H1 (cell line): ENCODE results near the gene CAPN13. TPM values are rescaled to one million over a fixed set of nuclear protein-coding genes. Genes with fewer than 3 reads are reported as not detected.
A peak's percentile ranks its signal among the peaks of the same experiment; 100 is the strongest.

Source experiments
- CTCF ChIA-PET: fragments of 300-600 bp; sonication (Branson Sonifier 250); formaldehyde crosslinking; loops from one replicate; lab custom pipeline; 2021; ENCODE audit not compliant: partially characterized antibody; lab: Charles Lee
- POLR2A ChIA-PET: fragments of 300-600 bp; sonication (Branson Sonifier 250); formaldehyde crosslinking; loops from one replicate; lab custom pipeline; 2021; ENCODE audit warnings: inconsistent platforms; ENCODE audit not compliant: partially characterized antibody; lab: Charles Lee
- DNase-seq, 2 experiments: peaks; one replicate each; pipeline versions ENCODE4 v3.0.0 to v3.0.0-alpha.2; 2010 to 2022; ENCODE audit warnings: low spot score in 2 of 2, low read depth in 1 of 2, mixed read lengths in 1 of 2
- FAIRE-seq: peaks from 2 replicates; lab custom pipeline; 2011; peaks lifted over from hg19 to GRCh38; lab: Jason Lieb, UNC
- H2AFZ ChIP-seq: 2 replicates; pipeline ENCODE4 v1.8.1; 2012; ENCODE audit warnings: low read length, inconsistent platforms
- H2AK5ac ChIP-seq: 2 replicates; pipeline ENCODE4 v1.6.1; 2013; ENCODE audit warnings: low read depth, low read length
- H2BK120ac ChIP-seq: replicated peaks from 2 replicates; pipeline ENCODE3; 2013; ENCODE audit warnings: low read depth, low read length, inconsistent platforms
- H2BK12ac ChIP-seq: 2 replicates; pipeline ENCODE4 v1.6.1; 2013; ENCODE audit warnings: low read depth, low read length
- H2BK15ac ChIP-seq: 2 replicates; pipeline ENCODE4 v1.6.1; 2013; ENCODE audit warnings: low read length
- H2BK20ac ChIP-seq: 2 replicates; pipeline ENCODE4 v1.6.1; 2013; ENCODE audit warnings: low read length
- H2BK5ac ChIP-seq: 2 replicates; pipeline ENCODE4 v1.6.1; 2013; ENCODE audit warnings: low read depth, low read length
- H3K14ac ChIP-seq: 2 replicates; pipeline ENCODE4 v1.6.1; 2013; ENCODE audit warnings: inconsistent platforms; ENCODE audit not compliant: insufficient read length
- H3K18ac ChIP-seq: 2 replicates; pipeline ENCODE4 v1.6.1; 2013; ENCODE audit warnings: low read length; ENCODE audit errors: extremely low read depth
- H3K23ac ChIP-seq: 2 replicates; pipeline ENCODE4 v1.6.1; 2013; ENCODE audit warnings: inconsistent platforms; ENCODE audit not compliant: insufficient read length
- H3K23me2 ChIP-seq: 2 replicates; pipeline ENCODE4 v1.6.1; 2013; ENCODE audit warnings: low read depth, low read length
- H3K27ac ChIP-seq: 2 replicates; pipeline ENCODE4 v1.6.1; 2011; ENCODE audit warnings: low read depth, low read length, inconsistent platforms
- H3K27me3 ChIP-seq, 4 experiments: replicated peaks in 1 of 4; 1 replicate in 1 of 4; 2 replicates in 3 of 4; pipeline versions ENCODE4 v1.6.1 to v1.8.1; 2011 to 2013; ENCODE audit warnings: low read length in 3 of 4, mild to moderate bottlenecking in 3 of 4, inconsistent platforms in 2 of 4, mixed read lengths in 2 of 4, moderate library complexity in 1 of 4; ENCODE audit not compliant: control insufficient read depth in 3 of 4, insufficient read depth in 3 of 4; ENCODE audit errors: extremely low read depth in 1 of 4
- H3K36me3 ChIP-seq, 4 experiments: 2 replicates each; pipeline versions ENCODE4 v1.6.1 to v1.8.1; 2011 to 2013; ENCODE audit warnings: mild to moderate bottlenecking in 4 of 4, low read length in 3 of 4, moderate library complexity in 2 of 4, control low read depth in 1 of 4, inconsistent platforms in 1 of 4; ENCODE audit not compliant: insufficient read depth in 4 of 4, control insufficient read depth in 2 of 4
- H3K4ac ChIP-seq: replicated peaks from 2 replicates; pipeline ENCODE3; 2013; ENCODE audit warnings: low read length, low read depth, mixed read lengths, inconsistent platforms; ENCODE audit not compliant: insufficient read length
- H3K4me1 ChIP-seq, 4 experiments: replicated peaks in 1 of 4; 1 replicate in 1 of 4; 2 replicates in 3 of 4; pipeline versions ENCODE4 v1.6.1 to v1.8.1; 2011 to 2013; ENCODE audit warnings: low read length in 3 of 4, inconsistent platforms in 2 of 4, mixed read lengths in 1 of 4; ENCODE audit not compliant: insufficient read depth in 4 of 4, control insufficient read depth in 3 of 4
- H3K4me2 ChIP-seq, 2 experiments: 2 replicates each; pipeline versions ENCODE4 v1.6.1 to v1.8.1; 2011 to 2013; ENCODE audit warnings: low read depth in 2 of 2, low read length in 2 of 2, control low read depth in 1 of 2, inconsistent platforms in 1 of 2, mild to moderate bottlenecking in 1 of 2; ENCODE audit not compliant: insufficient read depth in 1 of 2
- H3K4me3 ChIP-seq, 4 experiments: fragments of 200-600, 300-600 bp in 1 of 4; sonication (generic), shearing (Covaris generic), sonication (Bioruptor Twin) in 1 of 4; 2 replicates each; pipeline versions ENCODE4 v1.5.1 to v1.8.1; 2011 to 2016; ENCODE audit warnings: low read length in 4 of 4, low read depth in 3 of 4, control low read depth in 2 of 4, inconsistent platforms in 2 of 4, mild to moderate bottlenecking in 2 of 4, mixed read lengths in 1 of 4, moderate library complexity in 1 of 4; ENCODE audit not compliant: insufficient read depth in 2 of 4; ENCODE audit errors: extremely low read depth in 1 of 4
- H3K56ac ChIP-seq: replicated peaks from 2 replicates; pipeline ENCODE3; 2013; ENCODE audit warnings: low read depth, mild to moderate bottlenecking, mixed read lengths, low read length, inconsistent platforms; ENCODE audit not compliant: insufficient read length
- H3K79me1 ChIP-seq: 2 replicates; pipeline ENCODE4 v1.6.1; 2013; ENCODE audit warnings: low read depth, low read length, control low read depth
- H3K79me2 ChIP-seq, 2 experiments: 2 replicates each; pipeline versions ENCODE4 v1.6.1 to v1.8.1; 2012 to 2013; ENCODE audit warnings: low read length in 2 of 2, mild to moderate bottlenecking in 2 of 2, inconsistent platforms in 1 of 2; ENCODE audit not compliant: insufficient read depth in 2 of 2, control insufficient read depth in 1 of 2
- H3K9ac ChIP-seq, 4 experiments: replicated peaks in 1 of 4; 1 replicate in 1 of 4; 2 replicates in 3 of 4; pipeline versions ENCODE4 v1.6.1 to v1.8.1; 2011 to 2013; ENCODE audit warnings: low read depth in 3 of 4, low read length in 3 of 4, control low read depth in 2 of 4, mild to moderate bottlenecking in 2 of 4, moderate library complexity in 2 of 4, inconsistent platforms in 1 of 4; ENCODE audit errors: extremely low read depth in 1 of 4
- H3K9me3 ChIP-seq, 2 experiments: 2 replicates each; pipeline versions ENCODE4 v1.6.1 to v1.8.1; 2012 to 2013; ENCODE audit warnings: mild to moderate bottlenecking in 2 of 2, moderate library complexity in 2 of 2, control low read depth in 1 of 2, inconsistent platforms in 1 of 2, low read depth in 1 of 2, low read length in 1 of 2, mixed read lengths in 1 of 2; ENCODE audit not compliant: insufficient read depth in 2 of 2
- H4K20me1 ChIP-seq, 2 experiments: replicated peaks in 1 of 2; 2 replicates each; pipeline versions ENCODE3 to v1.8.1; 2011 to 2013; ENCODE audit warnings: inconsistent platforms in 2 of 2, low read length in 2 of 2, mild to moderate bottlenecking in 1 of 2; ENCODE audit not compliant: insufficient read depth in 2 of 2, control insufficient read depth in 1 of 2
- H4K5ac ChIP-seq: 2 replicates; pipeline ENCODE4 v1.6.1; 2013; ENCODE audit warnings: low read length, low read depth, mixed read lengths, inconsistent platforms; ENCODE audit not compliant: insufficient read length
- H4K8ac ChIP-seq: 2 replicates; pipeline ENCODE4 v1.8.0; 2013; ENCODE audit warnings: mild to moderate bottlenecking, moderate library complexity, low read length, inconsistent platforms; ENCODE audit not compliant: insufficient read depth; ENCODE audit errors: extremely low read depth
- H4K91ac ChIP-seq: replicated peaks from 2 replicates; pipeline ENCODE3; 2013; ENCODE audit warnings: low read length, mixed read lengths, inconsistent platforms; ENCODE audit not compliant: insufficient read length
- CTCF ChIP-seq, 3 experiments: IDR thresholded peaks; 1 replicate in 2 of 3; 2 replicates in 1 of 3; pipeline versions ENCODE4 v1.5.1 to v1.6.1; 2011; ENCODE audit warnings: low read length in 3 of 3, mild to moderate bottlenecking in 3 of 3, inconsistent platforms in 2 of 3, low read depth in 1 of 3, moderate library complexity in 1 of 3; ENCODE audit not compliant: insufficient read depth in 1 of 3; ENCODE audit errors: control extremely low read depth in 1 of 3
- GTF2F1 ChIP-seq: IDR thresholded peaks from 2 replicates; pipeline ENCODE4 v1.6.1; 2012; ENCODE audit warnings: low read depth, low read length, improper control_type of control experiment, borderline replicate concordance
- POLR2A ChIP-seq, 2 experiments: IDR thresholded peaks; 1 replicate in 1 of 2; 2 replicates in 1 of 2; pipeline ENCODE4 v1.6.1; 2011; ENCODE audit warnings: low read depth in 2 of 2, low read length in 2 of 2, mild to moderate bottlenecking in 2 of 2; ENCODE audit errors: control extremely low read depth in 1 of 2
- POLR2AphosphoS5 ChIP-seq: IDR thresholded peaks from 2 replicates; pipeline ENCODE4 v1.6.1; 2011; ENCODE audit warnings: low read depth, low read length
- SIX5 ChIP-seq: IDR thresholded peaks from 2 replicates; pipeline ENCODE4 v1.6.1; 2011; ENCODE audit warnings: mild to moderate bottlenecking, low read depth, low read length
- WGBS, 2 experiments: shearing (Covaris generic) in 1 of 2; methylation state at CpG; one replicate each; pipeline versions ENCODE4 v1.1.6 to v1.1.7; 2013 to 2015; ENCODE audit warnings: low lambda C conversion rate in 2 of 2, mixed read lengths in 2 of 2, inconsistent platforms in 1 of 2, low coverage in 1 of 2, missing lambda C conversion rate in 1 of 2; ENCODE audit not compliant: insufficient replicate concordance in 2 of 2, insufficient coverage in 1 of 2, insufficient read length in 1 of 2; ENCODE audit errors: extremely low coverage in 1 of 2, missing lambda C conversion rate in 1 of 2; 5-methylcytosine and 5-hydroxymethylcytosine counted together
- polyA plus RNA-seq, 7 experiments: library from polyadenylated mRNA; depleted of rRNA in 3 of 7; stranded (reverse) in 5 of 7; unstranded in 2 of 7; fragments of >200 nt in 5 of 7; fragments of 200-250 nt in 2 of 7; gene quantifications; 1 replicate in 5 of 7; 2 replicates in 1 of 7; 4 replicates in 1 of 7; pipeline versions ENCODE4 v1.2.1 to v1.2.3, GENCODE V29; 2011 to 2013; ENCODE audit warnings: missing spikeins in 2 of 7, mixed read lengths in 2 of 7
- total RNA-seq: library from RNA; stranded (reverse); fragmentation: NEBNext Ultra II Directional; extraction: Animal tissue kit (Norgen Biotek cat#: 25700); gene quantifications from 2 replicates; pipeline ENCODE4 v1.2.1, GENCODE V29; 2021
- TF ChIP-seq, protein P1 (sequence below): IDR thresholded peaks from 2 replicates; pipeline ENCODE4 v1.6.1; 2011; ENCODE audit warnings: low read length, improper control_type of control experiment

The CAPN13 gene
- total and polyA plus RNA-seq, 2 of the 8 experiments (the other 6 are each of a cell fraction or from before 2014, with no cell fraction given) = 2.4 TPM

- Histone ChIP-seq H3K4me2 (no peak overlapping the region), H2AFZ (no peak overlapping the region), H2BK15ac (no peak overlapping the region), H3K36me3 (no peaks in the 10 kb centered on the region), H3K18ac (no peak overlapping the region), H3K4ac (no peak overlapping the region), H3K4me3 (no peak overlapping the region), H3K4me1 (no peaks in the 10 kb centered on the region), H4K8ac (no peak overlapping the region), H3K79me2 (no peaks in the 10 kb centered on the region), H3K9me3 (peaks cover 17 to 28% of the 10 kb centered on the region in 2 experiments), H3K27ac (no peak overlapping the region), H4K91ac (no peak overlapping the region), H2BK120ac (no peak overlapping the region), H3K56ac (no peak overlapping the region), H3K23ac (no peak overlapping the region), H2BK20ac (no peak overlapping the region), H3K23me2 (no peaks in the 10 kb centered on the region), H3K14ac (no peak overlapping the region), H3K9ac (no peak overlapping the region), H2BK5ac (no peak overlapping the region), H3K79me1 (no peaks in the 10 kb centered on the region), H4K20me1 (no peaks in the 10 kb centered on the region), H4K5ac (no peak overlapping the region), H3K27me3 (no peaks in the 10 kb centered on the region), H2BK12ac (no peak overlapping the region), H2AK5ac (no peak overlapping the region)
- ChIA-PET CTCF (interaction anchor here (0.6 to 13.3 kb wide), 25 partner anchors 14 to 611 kb away, joined by 3 to 228 read pairs (median 4); no protein-coding TSS in a partner anchor), POLR2A (no interaction called here)
- 89% methylated on average over 10 of the region's 10 CpGs; no CpG with 5 or more reads in 1 of the 2 experiments for WGBS, 2 experiments
- FAIRE-seq = no peak
- peak in 1 of 2 experiments; percentile 30 for DNase-seq
- no peak for TF ChIP-seq POLR2A (IDR thresholded peaks at IDR 0.05; ENCODE audit: control extremely low read depth in 1 of 2, low read depth in 2 of 2, low read length in 2 of 2)
- no peak for TF ChIP-seq SIX5
- no peak for TF ChIP-seq POLR2AphosphoS5
- TF ChIP-seq GTF2F1 = no peak
- TF ChIP-seq, protein P1, sequence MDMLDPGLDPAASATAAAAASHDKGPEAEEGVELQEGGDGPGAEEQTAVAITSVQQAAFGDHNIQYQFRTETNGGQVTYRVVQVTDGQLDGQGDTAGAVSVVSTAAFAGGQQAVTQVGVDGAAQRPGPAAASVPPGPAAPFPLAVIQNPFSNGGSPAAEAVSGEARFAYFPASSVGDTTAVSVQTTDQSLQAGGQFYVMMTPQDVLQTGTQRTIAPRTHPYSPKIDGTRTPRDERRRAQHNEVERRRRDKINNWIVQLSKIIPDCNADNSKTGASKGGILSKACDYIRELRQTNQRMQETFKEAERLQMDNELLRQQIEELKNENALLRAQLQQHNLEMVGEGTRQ = no peak
- TF ChIP-seq CTCF (IDR thresholded peaks at IDR 0.05; ENCODE audit: control extremely low read depth in 1 of 3, insufficient read depth in 1 of 3, low read depth in 1 of 3, low read length in 3 of 3) = no peak
Measured at GRCh38 chr2:30705711-30706533, 101.3 kb downstream of the CAPN13 start.
